HTR-8/SVneo (cell line): Measurements from ENCODE around the gene CREG1.
A peak's percentile ranks its signal among the peaks of the same experiment; 100 is the strongest.

ENCODE experiments used
- DNase-seq: peaks from one replicate; pipeline ENCODE4 v3.0.0; 2011; ENCODE audit warnings: low spot score, mixed read lengths; ENCODE audit not compliant: insufficient read length
- FAIRE-seq: peaks from 2 replicates; lab custom pipeline; 2011; peaks lifted over from hg19 to GRCh38; lab: Jason Lieb, UNC

Gene CREG1

GRCh38 chr1:167538657-167539056 is 14.9 kb downstream of the CREG1 start:
- FAIRE-seq (no peak), DNase-seq (no peak)

- peak; percentile 89 for DNase-seq
- no peak for FAIRE-seq
These were observed 19.7 kb downstream of the CREG1 start for GRCh38 chr1:167533851-167534300.

- DNase-seq, result no peak
- FAIRE-seq, result no peak
These were observed 20.4 kb downstream of the CREG1 start for GRCh38 chr1:167532964-167533824.

GRCh38 chr1:167532375-167532774 is 21.2 kb downstream of the CREG1 start:
- DNase-seq (no peak), FAIRE-seq (no peak)

GRCh38 chr1:167529829-167530474 is 23.6 kb downstream of the CREG1 start:
- DNase-seq (no peak), FAIRE-seq (no peak)

GRCh38 chr1:167528057-167528728 is 25.4 kb downstream of the CREG1 start:
- no peak for FAIRE-seq

GRCh38 chr1:167526667-167527383 is 26.7 kb downstream of the CREG1 start:
- FAIRE-seq, result no peak
- no peak for DNase-seq

More at GRCh38 chr1:167528057-167528728, 25.4 kb downstream of the CREG1 start:
- DNase-seq, result no peak

GRCh38 chr1:167524651-167525050 is 28.9 kb downstream of the CREG1 start:
- FAIRE-seq (no peak), DNase-seq (no peak)

- FAIRE-seq, result no peak
- DNase-seq, result no peak
These were observed 31.3 kb downstream of the CREG1 start for GRCh38 chr1:167522246-167522645.

GRCh38 chr1:167520711-167521206 is 32.8 kb downstream of the CREG1 start:
- FAIRE-seq (no peak), DNase-seq (no peak)

GRCh38 chr1:167518331-167518700 is 35.2 kb downstream of the CREG1 start, which contains the start of gene CD247:
CD247 (minus strand) TSS chr1:167518529; CDS start chr1:167518465, 64 bp downstream.
- FAIRE-seq, result no peak
- DNase-seq, result no peak

- no peak for FAIRE-seq
- DNase-seq, result no peak
These were observed 35.8 kb downstream of the CREG1 start for GRCh38 chr1:167517535-167518330.

- FAIRE-seq (no peak), DNase-seq (no peak)
These were observed 36.9 kb downstream of the CREG1 start for GRCh38 chr1:167516404-167517388.

GRCh38 chr1:167515893-167516321 is 37.7 kb downstream of the CREG1 start:
- no peak for DNase-seq
- no peak for FAIRE-seq

- DNase-seq (no peak), FAIRE-seq (no peak)
These were observed 38.1 kb downstream of the CREG1 start for GRCh38 chr1:167515461-167515860.

- no peak for FAIRE-seq
- no peak for DNase-seq
These were observed 39.3 kb downstream of the CREG1 start for GRCh38 chr1:167514288-167514687.

GRCh38 chr1:167512046-167512654 is 41.4 kb downstream of the CREG1 start:
- FAIRE-seq (no peak), DNase-seq (no peak)
